A673 (cell line): ENCODE data around the gene POLK. TPM values are rescaled to one million over a fixed set of nuclear protein-coding genes. Genes with fewer than 3 reads are reported as not detected.
"Not testable (repeated sequence)": the region's sequence is repeated elsewhere in the genome, so short reads cannot be mapped to it uniquely, and the experiment has no call there.

ENCODE experiments used
- BruUV-seq: library from RNA; stranded (reverse); fragments of 400-500 nt; replicated peaks from 2 replicates; lab custom pipeline; 2021; lab: Mats Ljungman, UMichigan
- CTCF ChIA-PET: fragments of 300-600 bp; sonication (Branson Sonifier 250); formaldehyde crosslinking; loops from one replicate; lab custom pipeline; 2022; ENCODE audit warnings: antibody characterized with exemption; lab: Charles Lee
- POLR2A ChIA-PET: fragments of 300-600 bp; sonication (Branson Sonifier 250); formaldehyde crosslinking; loops from one replicate; lab custom pipeline; 2022; ENCODE audit warnings: antibody characterized with exemption; ENCODE audit not compliant: low non-redundant PET; lab: Charles Lee
- DNase-seq: peaks from one replicate; pipeline ENCODE4 v3.0.0-alpha.2; 2015; ENCODE audit warnings: low spot score
- H3K27ac ChIP-seq: fragments of 200-600 bp; sonication (generic); 2 replicates; pipeline ENCODE4 v1.5.1; 2016; ENCODE audit warnings: mixed run types, low read depth, mild to moderate bottlenecking, mixed read lengths, antibody characterized with exemption, low read length; ENCODE audit not compliant: poor library complexity, severe bottlenecking
- H3K27me3 ChIP-seq: fragments of 200-600 bp; sonication (generic); replicated peaks from 2 replicates; pipeline ENCODE4 v1.6.1; 2017; ENCODE audit warnings: mixed run types, low read depth, mild to moderate bottlenecking, mixed read lengths, antibody characterized with exemption, low read length; ENCODE audit not compliant: insufficient read depth, poor library complexity
- H3K36me3 ChIP-seq: fragments of 200-600 bp; sonication (generic); 2 replicates; pipeline ENCODE4 v1.6.1; 2016; ENCODE audit warnings: mixed run types, mild to moderate bottlenecking, mixed read lengths, antibody characterized with exemption, low read length; ENCODE audit not compliant: insufficient read depth, poor library complexity, severe bottlenecking
- H3K4me1 ChIP-seq: fragments of 200-600 bp; sonication (generic); 2 replicates; pipeline ENCODE4 v1.6.1; 2017; ENCODE audit warnings: mixed run types, mild to moderate bottlenecking, mixed read lengths, antibody characterized with exemption, low read length; ENCODE audit not compliant: insufficient read depth, poor library complexity, severe bottlenecking
- H3K4me3 ChIP-seq: fragments of 200-600 bp; sonication (generic); 2 replicates; pipeline ENCODE4 v1.5.1; 2016; ENCODE audit warnings: low read depth, mixed run types, mild to moderate bottlenecking, mixed read lengths, low read length; ENCODE audit not compliant: poor library complexity, severe bottlenecking
- H3K9me3 ChIP-seq: fragments of 200-600 bp; sonication (generic); 2 replicates; pipeline ENCODE4 v1.6.1; 2016; ENCODE audit warnings: mixed run types, low read depth, mild to moderate bottlenecking, mixed read lengths, antibody characterized with exemption, low read length; ENCODE audit not compliant: poor library complexity, severe bottlenecking
- CTCF ChIP-seq: fragments of 300-800, 200-600 bp; sonication (generic); conservative IDR thresholded peaks from 2 replicates; pipeline ENCODE4 v1.5.1; 2017; ENCODE audit warnings: low read depth, mild to moderate bottlenecking, antibody characterized with exemption, low read length, moderate library complexity, mixed read lengths
- EZH2 ChIP-seq: fragments of 200-600 bp; sonication (generic); IDR thresholded peaks from 2 replicates; pipeline ENCODE4 v1.6.1; 2017; ENCODE audit warnings: borderline replicate concordance, low read depth, mild to moderate bottlenecking, mixed read lengths, antibody characterized with exemption, low read length; ENCODE audit not compliant: poor library complexity, severe bottlenecking
- intact Hi-C: fragments of 100-400 bp; cut with micrococcal nuclease; formaldehyde crosslinking; loops from one replicate; pipeline ENCODE4 v1.10.0; 2022; ENCODE audit not compliant: unreplicated experiment
- total RNA-seq: library from RNA; stranded (reverse); gene quantifications from 2 replicates; pipeline ENCODE4 v1.2.3, GENCODE V29; 2021

The POLK gene
- total RNA-seq, 1 experiment from 2014 or later = 23.2 TPM

- Histone ChIP-seq H3K9me3 (no peaks in the 10 kb centered on the region), H3K27ac (no peak overlapping the region), H3K36me3 (peaks cover 2% of the 10 kb centered on the region), H3K27me3 (no peaks in the 10 kb centered on the region), H3K4me1 (no peaks in the 10 kb centered on the region), H3K4me3 (no peak overlapping the region)
- ChIA-PET POLR2A (no interaction called here), CTCF (no interaction called here)
- no peak for TF ChIP-seq EZH2
- TF ChIP-seq CTCF = no peak
- no TSS peak for BruUV-seq
- no peak for DNase-seq
- intact Hi-C loops = no loop called here
Observed at GRCh38 chr5:75498208-75498777, 13.4 kb upstream of the POLK start.

GRCh38 chr5:75498875-75499274 is 12.8 kb upstream of the POLK start:
- intact Hi-C loops, POLR2A ChIA-PET: not testable (repeated sequence)

GRCh38 chr5:75505112-75505511 is 6.6 kb upstream of the POLK start:
- CTCF ChIA-PET, DNase-seq, H3K27ac ChIP-seq, H3K4me3 ChIP-seq, H3K27me3 ChIP-seq, intact Hi-C loops, BruUV-seq, H3K4me1 ChIP-seq, POLR2A ChIA-PET, H3K9me3 ChIP-seq, H3K36me3 ChIP-seq: not testable (repeated sequence)

More at GRCh38 chr5:75498875-75499274, 12.8 kb upstream of the POLK start:
- DNase-seq, H3K9me3 ChIP-seq, H3K27me3 ChIP-seq, BruUV-seq, H3K4me3 ChIP-seq, H3K27ac ChIP-seq, CTCF ChIA-PET, H3K36me3 ChIP-seq, H3K4me1 ChIP-seq: not testable (repeated sequence)

GRCh38 chr5:75507841-75508240 is 3.9 kb upstream of the POLK start:
- Histone ChIP-seq H3K9me3 (no peaks in the 10 kb centered on the region), H3K36me3 (no peaks in the 10 kb centered on the region), H3K27ac (no peak overlapping the region), H3K27me3 (no peaks in the 10 kb centered on the region), H3K4me1 (no peaks in the 10 kb centered on the region), H3K4me3 (no peak overlapping the region)
- POLR2A ChIA-PET = no interaction called here
- TF ChIP-seq CTCF (no peak), EZH2 (no peak)
- no TSS peak for BruUV-seq
- CTCF ChIA-PET = no interaction called here
- DNase-seq = no peak
- intact Hi-C loops = no loop called here
